Esophagus muscularis mucosa (tissue), 4 donors: Measurements from ENCODE around the gene ETV4.

Source experiments
- CTCF ChIP-seq, 3 experiments: fragments of 200-600 bp in 2 of 3; fragments of 450-650 bp in 1 of 3; sonication (generic) in 2 of 3; IDR thresholded peaks; one replicate each; pipeline ENCODE4 v1.5.1; 2017 to 2019; ENCODE audit warnings: antibody characterized with exemption in 3 of 3, mild to moderate bottlenecking in 2 of 3, moderate library complexity in 1 of 3
- EP300 ChIP-seq: sonication (generic); formaldehyde crosslinking; IDR thresholded peaks from one replicate; pipeline ENCODE4 v1.6.1; 2017; ENCODE audit warnings: antibody characterized with exemption
- POLR2A ChIP-seq: fragments of 450-650 bp; IDR thresholded peaks from one replicate; pipeline ENCODE4 v1.6.1; 2017; ENCODE audit warnings: antibody characterized with exemption, moderate library complexity, mild to moderate bottlenecking, low read depth
- POLR2AphosphoS5 ChIP-seq, 2 donors: sonication (generic); formaldehyde crosslinking; IDR thresholded peaks; one replicate each; pipeline ENCODE4 v1.6.1; 2017; ENCODE audit warnings: antibody characterized with exemption in 2 of 2

- TF ChIP-seq POLR2AphosphoS5 (IDR thresholded peaks at IDR 0.05) (no peak), CTCF (IDR thresholded peaks at IDR 0.05) (no peak), POLR2A (no peak), EP300 (no peak)
Observed at GRCh38 chr17:43563600-43564594, 17.8 kb upstream of the ETV4 start.
